Inflammatory macrophage treated with lipopolysaccharide for 4 hours (primary cell): ENCODE data around the gene CCNL1.

Experiments
- DNase-seq: peaks from one replicate; pipeline ENCODE4 v3.0.0-alpha.2; 2020

The CCNL1 gene

GRCh38 chr3:157122832-157123427 lies 37.0 kb downstream of the CCNL1 start:
- DNase-seq = no peak

GRCh38 chr3:157122116-157122515 lies 37.8 kb downstream of the CCNL1 start:
- DNase-seq = no peak

DNA sequence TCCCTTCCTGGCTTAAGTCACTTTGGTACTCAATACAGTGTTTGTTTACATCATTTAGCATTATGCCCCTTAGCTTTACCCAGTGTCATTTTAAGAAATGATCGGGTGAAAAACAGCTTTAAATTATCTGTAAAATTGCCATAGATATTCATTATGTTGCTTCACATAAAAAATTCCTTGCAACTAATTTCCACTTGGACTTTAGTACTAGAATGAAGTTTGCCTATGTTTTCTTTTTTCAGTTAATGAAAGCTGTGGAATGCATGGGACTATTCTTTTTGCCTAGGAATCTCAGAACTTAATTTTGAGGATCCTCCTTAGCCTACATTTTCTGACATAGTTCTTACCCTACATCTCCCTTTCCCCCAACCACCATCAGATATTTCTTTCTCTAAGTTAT lies 38.4 kb downstream of the CCNL1 start:
- DNase-seq = no peak

- DNase-seq = no peak
These were observed 39.7 kb downstream of the CCNL1 start for GRCh38 chr3:157120071-157120892.

DNA sequence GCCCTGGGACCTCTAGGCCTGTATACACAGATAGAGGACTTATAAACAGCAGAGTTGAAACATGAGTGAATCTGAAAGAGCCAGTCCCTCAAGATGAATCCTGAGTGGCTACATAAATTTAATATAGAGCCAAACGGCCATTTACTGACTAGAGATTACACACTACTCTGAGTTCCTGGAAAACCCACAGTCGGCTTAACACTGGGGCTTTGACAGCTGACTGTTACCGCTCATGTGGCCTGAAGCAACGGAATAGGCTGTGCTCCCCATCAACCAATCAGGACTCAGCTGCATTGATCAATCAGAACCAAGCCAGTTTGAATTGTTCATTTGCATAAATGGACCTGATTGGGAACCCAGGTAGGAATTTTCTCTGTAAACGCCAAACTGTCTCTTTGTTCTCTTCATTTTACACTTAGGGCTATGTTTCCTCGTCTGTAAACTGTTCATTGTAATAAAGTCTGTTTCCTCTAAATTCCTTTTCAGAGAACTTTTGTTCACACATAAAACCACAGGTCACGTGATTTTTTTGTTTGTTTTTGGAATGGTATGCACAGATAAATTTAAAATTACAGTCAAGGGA lies 40.5 kb downstream of the CCNL1 start:
- no peak for DNase-seq

DNA sequence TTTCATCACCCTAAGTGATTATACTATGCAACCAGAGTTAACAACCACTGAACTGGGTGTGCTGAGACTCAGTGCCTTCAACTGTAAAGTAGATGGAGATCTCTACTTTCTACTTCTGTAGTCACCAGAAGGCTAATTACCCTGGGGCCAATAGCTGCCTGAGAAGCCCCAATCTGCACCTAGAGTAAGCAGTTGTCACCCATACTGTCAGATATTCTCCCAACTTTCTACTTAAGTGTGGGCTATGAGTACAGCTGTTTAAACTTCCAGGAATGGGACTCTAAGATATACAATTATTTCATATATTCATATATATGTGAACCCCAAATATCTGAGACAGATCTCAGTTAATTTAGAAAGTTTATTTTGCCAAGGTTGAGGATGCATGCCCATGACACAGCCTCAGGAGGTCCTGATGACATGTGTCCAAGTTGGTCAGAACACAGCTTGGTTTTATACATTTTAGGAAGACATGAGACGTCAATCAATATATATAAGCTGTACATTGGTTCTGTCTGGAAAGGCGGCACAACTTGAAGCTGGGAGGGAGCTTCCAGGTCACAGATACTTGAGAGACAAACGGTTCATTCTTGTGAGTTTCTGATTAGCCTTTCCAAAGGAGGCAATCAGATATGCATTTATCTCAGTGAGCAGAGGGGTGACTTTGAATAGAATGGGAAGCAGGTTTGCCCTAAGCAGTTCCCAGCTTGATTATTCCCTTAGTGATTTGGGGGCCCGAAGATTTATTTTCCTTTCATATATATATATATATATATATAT lies 41.9 kb downstream of the CCNL1 start:
- DNase-seq = no peak

GRCh38 chr3:157117206-157117605 lies 42.7 kb downstream of the CCNL1 start:
- no peak for DNase-seq

- DNase-seq = no peak
These were observed 43.9 kb downstream of the CCNL1 start for GRCh38 chr3:157116017-157116416.

DNA sequence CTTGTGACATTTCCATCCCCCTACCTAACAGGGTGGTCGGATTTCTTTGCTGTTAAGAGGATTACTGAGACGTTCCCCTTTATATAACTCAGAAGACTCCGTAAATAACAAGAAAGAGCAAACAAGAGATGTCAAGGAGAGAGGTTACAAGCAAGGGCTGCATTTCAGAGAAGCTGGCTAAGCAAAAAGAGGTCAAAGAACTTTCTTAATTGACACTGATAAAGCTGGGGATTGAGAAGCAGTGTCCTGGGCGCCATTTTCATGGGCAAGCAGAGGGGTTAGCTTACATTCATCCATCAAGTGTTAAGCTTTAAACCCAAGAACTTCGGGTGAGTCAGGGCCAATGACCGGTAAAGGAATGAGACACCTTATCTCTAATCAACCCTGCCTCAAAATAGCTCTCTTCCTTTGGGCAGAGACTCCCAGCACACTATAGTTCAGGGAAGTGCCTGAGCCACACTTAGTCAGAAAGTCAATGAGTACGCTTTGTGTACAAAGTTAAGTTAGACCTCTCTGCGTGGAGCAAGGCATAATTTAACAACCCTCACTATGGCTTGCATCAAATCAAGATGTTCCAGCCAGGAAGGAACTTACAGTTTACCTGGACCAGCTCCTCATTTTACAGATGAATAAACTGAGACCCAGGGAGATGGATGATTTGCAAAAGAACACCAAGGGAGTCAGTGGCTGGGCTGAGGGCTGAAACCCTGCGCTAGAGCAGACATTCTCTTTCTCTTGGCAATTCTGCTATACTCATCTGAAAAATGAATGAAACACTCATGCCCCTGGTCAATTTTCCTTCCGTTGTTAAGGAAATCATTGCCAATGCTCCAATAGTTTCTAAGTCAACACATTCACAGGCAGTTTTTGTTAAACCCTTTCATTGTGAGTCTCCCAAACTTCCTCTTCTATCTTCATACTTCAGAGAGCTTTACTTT lies 44.6 kb downstream of the CCNL1 start:
- no peak for DNase-seq

DNA sequence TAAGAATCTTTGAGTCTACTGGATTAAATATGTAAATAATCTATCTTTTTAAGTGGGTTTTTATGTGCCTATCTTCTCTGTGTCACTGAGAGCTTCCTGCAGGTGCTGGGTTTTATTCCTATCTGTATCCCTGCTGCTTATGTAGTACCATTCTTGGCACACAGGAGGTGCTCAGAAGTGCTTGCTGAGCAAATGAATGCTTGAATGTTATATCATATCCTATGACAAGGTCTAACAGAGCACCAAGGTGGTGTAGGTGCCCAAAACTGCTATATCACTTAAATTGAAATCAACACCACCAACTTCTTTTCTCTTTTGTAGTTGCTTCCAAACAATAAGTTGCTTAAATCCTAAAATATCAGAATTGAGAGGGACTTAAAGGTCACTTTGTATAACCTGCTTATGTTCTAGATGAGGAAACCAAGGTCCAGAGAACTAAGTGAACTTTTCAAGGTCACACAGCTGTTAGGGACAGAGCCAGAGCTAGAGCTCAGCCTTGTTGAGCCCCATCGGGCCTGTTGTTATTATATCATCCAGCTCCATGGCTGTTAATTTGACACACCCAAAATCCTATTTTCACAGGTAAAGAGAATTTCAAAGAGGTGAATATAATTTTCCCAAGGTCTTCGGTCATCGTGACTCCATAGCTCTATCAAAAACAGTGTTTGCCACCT lies 46.0 kb downstream of the CCNL1 start:
- DNase-seq = no peak

GRCh38 chr3:157112536-157112935 lies 47.4 kb downstream of the CCNL1 start:
- no peak for DNase-seq

- DNase-seq = no peak
These were observed 48.4 kb downstream of the CCNL1 start for GRCh38 chr3:157111518-157111917.

DNA sequence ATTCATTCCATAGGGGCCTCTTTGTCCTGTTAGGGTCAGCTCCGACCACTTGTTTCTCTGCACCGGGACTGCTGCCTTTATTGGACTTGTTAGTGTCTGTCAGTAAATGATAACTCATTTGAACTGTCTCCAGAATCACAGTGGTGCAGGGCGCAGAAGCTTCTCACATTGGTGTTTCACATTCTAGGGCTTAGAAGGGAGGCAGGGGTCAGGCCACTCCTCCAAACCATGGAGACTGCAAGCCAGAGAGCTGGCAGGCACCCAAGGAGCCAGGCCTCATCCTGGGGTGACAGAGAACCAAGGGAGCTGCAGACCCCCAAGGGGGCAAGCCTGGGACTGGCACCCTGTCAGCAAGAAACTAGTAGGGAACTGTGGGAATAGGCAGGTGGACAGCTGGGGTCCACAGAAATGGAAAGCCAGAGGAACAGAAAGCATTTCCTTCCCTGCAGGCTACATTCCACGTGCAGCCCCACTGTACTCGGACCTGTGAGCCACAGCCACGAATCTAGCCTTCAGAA lies 49.1 kb downstream of the CCNL1 start:
- DNase-seq = no peak

- DNase-seq = no peak
These were observed 50.4 kb downstream of the CCNL1 start for GRCh38 chr3:157109267-157110141.

- no peak for DNase-seq
These were observed 52.3 kb downstream of the CCNL1 start for GRCh38 chr3:157107644-157108133.

- no peak for DNase-seq
These were observed 52.9 kb downstream of the CCNL1 start for GRCh38 chr3:157107037-157107436.

GRCh38 chr3:157104928-157105652 lies 54.9 kb downstream of the CCNL1 start:
- no peak for DNase-seq

GRCh38 chr3:157104521-157104920 lies 55.4 kb downstream of the CCNL1 start:
- DNase-seq = no peak

GRCh38 chr3:157103860-157104259 lies 56.1 kb downstream of the CCNL1 start:
- DNase-seq = no peak

- DNase-seq = no peak
These were observed 56.7 kb downstream of the CCNL1 start for GRCh38 chr3:157103280-157103679.
